Measurements from ENCODE around the gene SIAH3. TPM values are rescaled to one million over a fixed set of nuclear protein-coding genes. Genes with fewer than 3 reads are reported as not detected.

Gene SIAH3
- total and polyA plus RNA-seq, 8 donors = 0.07 to 0.20 (median 0.11) TPM; not detected in 1

DNA sequence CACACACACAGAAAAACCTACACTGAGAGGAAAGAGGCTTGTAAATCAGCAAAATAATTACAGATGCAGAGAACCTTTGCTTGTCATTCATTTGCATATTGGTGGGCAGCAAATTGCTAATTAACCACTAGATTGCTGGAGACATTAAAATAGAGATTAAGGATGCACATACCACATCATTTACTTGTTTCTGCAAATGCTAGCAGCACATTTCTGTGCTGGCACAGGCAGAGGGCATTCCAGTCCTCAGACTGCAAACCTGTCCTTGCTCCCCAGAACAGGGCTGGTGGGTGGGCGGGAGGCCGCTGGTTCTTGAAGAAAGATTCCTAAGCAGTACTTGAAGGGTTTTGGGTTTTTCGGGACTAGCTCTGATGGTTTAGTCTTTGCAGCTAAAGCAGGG lies 941 bp upstream of the SIAH3 start:
- intact Hi-C loops (cut with DNase I) = no loop called here
- Histone ChIP-seq H3K27ac (no peak overlapping the region), H3K9me3 (peaks cover 0 to 9% of the 10 kb centered on the region in 2 donors), H3K36me3 (no peaks in the 10 kb centered on the region), H3K4me1 (peaks cover 0 to 28% of the 10 kb centered on the region in 2 donors), H3K4me3 (no peak overlapping the region), H3K27me3 (peaks cover 30 to 57% of the 10 kb centered on the region in 2 donors)
- ATAC-seq (no peak), DNase-seq (no peak)
- no peak for TF ChIP-seq CTCF (IDR thresholded peaks at IDR 0.05)

DNA sequence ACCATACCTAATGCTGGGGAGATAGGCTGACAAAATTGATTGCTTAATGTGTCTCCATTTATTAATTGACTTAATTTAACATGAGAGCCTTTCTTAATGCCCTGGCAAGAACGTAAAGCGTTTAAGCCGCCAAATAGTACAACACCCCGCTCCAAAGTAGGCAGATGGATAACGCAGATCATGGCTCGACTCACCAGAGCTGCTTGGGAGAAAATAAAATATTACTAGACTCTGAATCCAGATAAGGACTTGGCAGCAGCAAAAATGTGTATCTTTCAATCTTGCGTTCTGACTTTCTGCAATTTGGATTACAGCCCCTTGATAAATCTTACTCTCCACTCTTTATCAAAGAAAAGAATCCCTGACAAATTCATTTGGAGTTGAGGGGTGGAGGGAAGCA lies 403 bp upstream of the SIAH3 start:
- peaks cover 30 to 62% of the 10 kb centered on the region in 2 donors for H3K27me3 ChIP-seq
- no peak overlapping the region for H3K4me3 ChIP-seq
- intact Hi-C loops (cut with DNase I) = no loop called here
- DNase-seq = no peak
- H3K9me3 ChIP-seq = peaks cover 0 to 9% of the 10 kb centered on the region in 2 donors
- no peak for ATAC-seq
- no peak overlapping the region for H3K27ac ChIP-seq
- H3K36me3 ChIP-seq = no peaks in the 10 kb centered on the region
- peaks cover 0 to 28% of the 10 kb centered on the region in 2 donors for H3K4me1 ChIP-seq
- no peak for TF ChIP-seq CTCF (IDR thresholded peaks at IDR 0.05)

DNA sequence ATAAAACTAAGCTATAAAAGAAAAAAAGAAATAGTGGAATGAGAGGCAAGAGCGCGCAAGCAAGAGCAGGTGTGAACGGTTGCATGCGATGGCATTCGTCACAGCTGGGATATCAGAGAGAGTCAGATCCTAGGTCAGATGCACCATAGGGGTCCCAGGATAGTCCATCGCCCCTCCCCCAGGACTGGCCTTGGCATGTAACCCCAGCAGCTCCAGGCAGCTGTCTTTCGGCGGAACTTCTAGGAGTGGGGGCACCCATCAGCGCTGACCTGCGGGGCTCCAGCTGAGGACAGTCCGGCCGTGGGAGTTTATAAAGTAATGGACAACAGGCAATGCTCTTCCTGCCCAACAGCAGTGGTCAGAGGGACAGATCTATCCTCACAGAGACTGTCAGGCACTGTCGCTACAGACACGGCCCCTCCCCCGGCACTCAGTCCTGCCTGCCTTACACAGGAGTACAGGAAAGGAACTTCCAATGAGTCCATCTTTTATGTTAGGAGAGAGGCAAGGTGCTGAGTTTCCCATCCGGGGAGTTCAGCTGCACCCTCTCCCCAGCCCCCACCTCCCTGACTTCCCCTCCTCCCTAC lies 1.4 kb downstream of the SIAH3 start:
- no peak overlapping the region for H3K4me3 ChIP-seq
- no peaks in the 10 kb centered on the region for H3K36me3 ChIP-seq
- no peak for TF ChIP-seq CTCF (IDR thresholded peaks at IDR 0.05)
- intact Hi-C loops (cut with DNase I) = no loop called here
- no peak overlapping the region for H3K27ac ChIP-seq
- DNase-seq (no peak), ATAC-seq (no peak)
- H3K4me1 ChIP-seq = peaks cover 0 to 28% of the 10 kb centered on the region in 2 donors
- peaks cover 0 to 9% of the 10 kb centered on the region in 2 donors for H3K9me3 ChIP-seq
- H3K27me3 ChIP-seq = peaks cover 30 to 67% of the 10 kb centered on the region in 2 donors

DNA sequence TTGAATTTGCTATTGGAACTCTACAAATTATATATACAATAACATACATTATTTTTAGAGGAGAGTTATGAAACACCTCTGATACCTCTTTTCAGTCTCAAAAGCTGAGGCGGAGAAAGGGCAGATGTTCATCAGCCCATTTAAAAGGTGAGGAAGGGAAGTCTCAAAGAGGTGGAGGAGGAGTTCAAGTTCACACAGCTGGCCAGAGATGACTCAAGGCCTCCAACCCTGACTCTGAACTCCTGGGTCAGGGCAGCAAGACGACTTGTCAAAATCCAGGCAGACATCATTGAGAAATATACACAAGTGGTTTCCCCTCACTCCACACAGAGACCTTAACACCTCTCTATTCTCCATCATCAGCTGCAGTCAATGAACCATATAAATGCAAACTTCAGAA lies 2.1 kb downstream of the SIAH3 start:
- H3K4me3 ChIP-seq = no peak overlapping the region
- H3K9me3 ChIP-seq = peaks cover 0 to 3% of the 10 kb centered on the region in 2 donors
- DNase-seq = no peak
- H3K27me3 ChIP-seq = peaks cover 30 to 67% of the 10 kb centered on the region in 2 donors
- H3K36me3 ChIP-seq = no peaks in the 10 kb centered on the region
- TF ChIP-seq CTCF (IDR thresholded peaks at IDR 0.05) = no peak
- H3K4me1 ChIP-seq = peaks cover 0 to 28% of the 10 kb centered on the region in 2 donors
- intact Hi-C loops (cut with DNase I) = no loop called here
- no peak overlapping the region for H3K27ac ChIP-seq
- ATAC-seq = no peak

GRCh38 chr13:45847554-45848224 lies 3.9 kb downstream of the SIAH3 start:
- peaks cover 30 to 61% of the 10 kb centered on the region in 2 donors for H3K27me3 ChIP-seq
- peaks cover 0 to 28% of the 10 kb centered on the region in 2 donors for H3K4me1 ChIP-seq
- ATAC-seq = peak; percentile 64
- H3K9me3 ChIP-seq = no peaks in the 10 kb centered on the region
- intact Hi-C loops (cut with DNase I) = no loop called here
- peak in 2 of 4 donors; percentile 25 to 56 for DNase-seq
- no peak overlapping the region for H3K27ac ChIP-seq
- no peak for TF ChIP-seq CTCF (IDR thresholded peaks at IDR 0.05)
- H3K4me3 ChIP-seq = no peak overlapping the region
- H3K36me3 ChIP-seq = no peaks in the 10 kb centered on the region

All from left lung (tissue), 10 donors.